OCI-LY7 (cell line): ENCODE data around the gene GDF11.

Experiments used
- CTCF ChIP-seq: fragments of 200-600 bp; sonication (generic); conservative IDR thresholded peaks from 2 replicates; pipeline ENCODE4 v1.5.1; 2014; ENCODE audit warnings: mild to moderate bottlenecking, antibody characterized with exemption, low read length, moderate library complexity, mixed read lengths
- EZH2phosphoT487 ChIP-seq: fragments of 200-600 bp; sonication (generic); IDR thresholded peaks from 2 replicates; pipeline ENCODE4 v1.6.1; 2018; ENCODE audit warnings: low read depth, borderline replicate concordance, mild to moderate bottlenecking, mixed run types, antibody characterized with exemption, low read length, moderate library complexity, mixed read lengths

DNA sequence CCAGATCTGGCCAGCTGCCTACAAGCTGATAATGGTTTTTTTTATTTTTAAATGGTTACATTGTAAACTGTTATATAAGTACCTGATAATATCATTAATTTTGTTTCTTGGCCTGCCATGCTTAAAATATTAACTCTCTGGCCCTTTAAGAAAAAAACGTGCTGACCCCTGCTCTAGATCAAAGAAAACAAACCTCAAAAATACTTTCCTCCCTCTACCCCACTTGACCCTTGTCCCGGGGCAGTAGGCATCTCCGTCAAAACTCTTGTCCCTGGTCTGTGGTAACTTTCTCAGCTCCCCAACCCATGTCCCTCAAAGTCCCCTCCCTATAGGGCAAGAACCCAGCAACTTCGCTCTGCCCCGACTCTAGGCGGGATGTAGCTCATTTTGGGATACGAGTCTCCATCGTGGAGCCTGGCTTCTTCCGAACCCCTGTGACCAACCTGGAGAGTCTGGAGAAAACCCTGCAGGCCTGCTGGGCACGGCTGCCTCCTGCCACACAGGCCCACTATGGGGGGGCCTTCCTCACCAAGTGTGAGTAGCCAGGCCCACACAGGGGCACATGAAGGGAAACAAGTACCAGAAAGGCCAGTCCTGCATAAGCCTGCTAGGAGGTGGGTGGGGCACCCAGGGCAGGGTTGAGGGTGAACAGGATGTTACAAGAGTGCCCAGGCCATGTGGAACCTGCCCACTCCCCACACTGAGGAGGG, 19.3 kb upstream of the GDF11 start:
- TF ChIP-seq CTCF: no peak
- TF ChIP-seq EZH2phosphoT487: no peak
